ENCODE data around the gene FBXW9. TPM values are rescaled to one million over a fixed set of nuclear protein-coding genes. Genes with fewer than 3 reads are reported as not detected.
"Not testable (repeated sequence)": the region's sequence is repeated elsewhere in the genome, so short reads cannot be mapped to it uniquely, and the experiment has no call there.

FBXW9 gene
- total RNA-seq, 1 donor from 2014 or later = 3.8 TPM

DNA sequence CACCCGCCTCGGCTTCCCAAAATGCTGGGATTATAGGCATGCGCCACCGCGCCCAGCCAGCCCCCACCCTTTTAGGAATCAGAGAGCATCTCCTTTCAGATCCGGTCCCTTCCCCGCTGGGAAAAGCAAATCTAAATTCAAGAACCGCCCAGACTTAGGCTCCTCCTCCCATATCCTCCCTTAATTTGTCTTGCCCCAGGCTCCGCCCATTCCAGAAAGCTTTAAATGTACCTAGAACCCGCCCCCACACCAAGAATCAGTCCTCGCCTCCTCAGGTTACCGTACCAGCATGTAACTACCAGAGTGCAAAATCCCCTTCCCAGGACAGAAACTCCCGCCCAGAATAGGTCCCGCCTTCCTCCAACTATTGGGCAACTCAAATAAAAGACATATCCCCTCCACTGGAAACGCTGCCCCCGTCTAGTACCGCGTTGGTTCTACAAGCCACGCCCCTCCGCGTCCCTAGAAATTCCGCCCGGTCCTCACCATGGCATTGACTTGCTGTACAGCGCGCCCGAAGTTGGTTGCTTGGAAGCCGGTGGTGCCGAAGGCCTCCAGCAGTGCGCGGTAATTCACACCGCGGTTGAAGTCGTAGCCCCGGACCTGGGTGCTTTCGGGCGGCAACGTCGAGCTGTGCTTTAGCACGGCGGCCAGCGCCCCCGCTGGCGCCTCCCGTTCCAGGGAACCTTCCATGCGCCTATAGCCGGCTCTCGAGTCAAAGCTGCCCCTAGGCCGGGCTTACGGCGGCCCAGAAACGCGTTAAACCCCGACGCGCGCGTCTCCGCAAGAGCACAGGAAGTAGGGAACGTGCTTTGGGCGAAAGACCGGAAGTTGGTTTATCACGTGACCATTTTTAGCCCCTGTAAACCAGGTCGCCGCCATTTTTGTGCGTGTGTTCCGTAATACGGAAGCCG is 15.1 kb downstream of the FBXW9 start, which contains the start of gene DHPS:
Gene DHPS, minus strand, starts transcription at position 807 of the 914 bp plus-strand sequence. Its CDS starts 114 bp downstream, at position 693.
- DNase-seq (ENCODE audit: low read depth in 2 of 2) = peak; percentile 98

DNA sequence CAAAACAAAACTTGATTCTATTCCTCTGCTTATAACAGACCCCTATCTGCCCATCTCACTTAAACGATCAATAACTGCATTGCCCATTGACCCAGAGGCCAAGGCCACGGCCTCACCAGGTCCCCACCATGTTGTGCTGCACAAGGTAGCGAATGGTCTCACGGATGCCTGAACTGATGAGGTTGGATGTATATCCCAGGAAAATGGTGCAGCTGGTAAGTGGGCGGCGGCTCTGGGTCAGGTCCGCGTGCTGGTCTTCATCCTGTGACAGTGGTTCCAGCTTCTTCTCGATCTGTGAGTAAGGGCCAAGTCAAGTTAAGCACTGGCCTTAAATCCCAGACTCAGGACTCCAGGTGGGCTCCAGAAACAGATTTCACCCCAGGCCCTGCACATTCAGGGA is 16.4 kb downstream of the FBXW9 start:
- DNase-seq (ENCODE audit: low read depth in 2 of 2) = no peak

DNA sequence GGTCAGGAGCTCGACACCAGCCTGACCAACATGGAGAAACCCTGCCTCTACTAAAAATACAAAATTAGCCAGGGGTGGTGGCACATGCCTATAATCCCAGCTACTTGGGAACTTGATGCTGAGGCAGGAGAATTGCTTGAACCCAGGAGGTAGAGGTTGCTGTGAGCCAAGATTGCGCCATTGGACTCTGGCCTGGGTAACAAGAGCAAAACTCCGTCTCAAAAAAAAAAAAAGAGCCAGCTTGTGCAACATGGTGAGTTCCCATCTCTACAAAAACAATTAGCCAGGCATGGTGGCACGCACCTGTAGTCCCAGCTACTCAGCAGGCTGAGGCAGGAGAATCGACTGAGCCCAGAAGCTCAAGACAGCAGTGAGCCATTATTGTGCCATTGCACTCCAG is 18.4 kb downstream of the FBXW9 start:
- DNase-seq (ENCODE audit: low read depth in 2 of 2) = not testable (repeated sequence)

DNA sequence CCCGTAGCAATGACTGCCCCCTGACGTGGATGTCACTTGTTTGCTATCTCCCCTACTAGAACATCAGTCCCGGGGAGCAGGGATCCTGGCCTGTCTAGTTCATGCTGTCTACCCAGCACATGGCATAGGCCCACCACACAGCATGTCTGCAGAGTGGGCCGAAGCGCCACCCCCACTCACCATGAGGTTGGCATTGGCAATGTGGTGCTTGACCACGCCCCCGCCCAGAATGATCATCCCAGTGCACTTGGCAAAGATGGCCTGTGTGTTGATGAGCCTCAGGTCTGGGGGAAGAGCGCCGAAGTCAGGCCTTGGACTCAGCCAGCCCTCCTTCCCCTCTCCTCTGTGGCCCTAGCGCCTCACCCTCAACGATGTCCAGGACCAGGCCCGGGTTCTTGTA is 19.5 kb downstream of the FBXW9 start:
- DNase-seq (ENCODE audit: low read depth in 2 of 2) = no peak

DNA sequence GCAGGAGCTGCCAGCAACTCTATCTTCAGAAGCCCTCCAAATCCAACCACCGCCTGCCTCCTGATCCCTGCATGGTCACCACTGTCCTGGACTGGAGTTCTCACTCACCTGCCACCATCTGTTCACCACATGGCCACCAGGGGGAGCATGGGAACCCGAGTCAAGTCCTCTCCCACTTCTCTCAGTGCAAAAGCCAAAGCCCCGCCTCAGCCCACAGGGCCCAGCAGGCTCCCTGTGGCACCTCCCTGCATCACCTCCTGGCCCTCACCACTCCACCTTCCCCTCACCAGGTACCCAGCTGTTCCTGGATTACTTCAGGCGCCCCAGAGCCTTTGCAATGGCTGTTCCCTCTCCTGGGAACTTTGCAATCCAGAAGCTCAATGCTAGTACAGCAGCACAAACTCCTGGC is 20.0 kb downstream of the FBXW9 start:
- peak; percentile 71 to 85 for DNase-seq (ENCODE audit: low read depth in 2 of 2)

DNA sequence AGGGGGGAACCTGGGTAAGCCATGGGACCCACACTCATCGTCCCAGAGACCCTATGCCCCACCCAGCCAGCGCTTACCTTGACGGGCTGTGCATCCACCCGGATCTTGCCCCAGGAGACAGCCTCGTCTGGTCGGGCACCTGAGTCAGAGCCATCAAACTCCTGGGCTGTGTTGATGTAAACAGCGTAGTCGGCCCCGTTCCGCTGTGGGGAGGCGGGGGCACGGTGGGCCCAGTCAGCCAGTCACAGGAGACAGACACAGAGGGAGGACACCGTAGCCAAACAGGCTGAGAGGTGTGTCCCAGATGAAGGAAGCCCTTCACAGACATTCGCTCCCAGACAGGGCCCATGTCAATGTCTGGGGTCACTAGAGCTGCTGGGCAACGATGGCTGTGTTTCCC is 20.5 kb downstream of the FBXW9 start:
- DNase-seq (ENCODE audit: low read depth in 2 of 2) = no peak

DNA sequence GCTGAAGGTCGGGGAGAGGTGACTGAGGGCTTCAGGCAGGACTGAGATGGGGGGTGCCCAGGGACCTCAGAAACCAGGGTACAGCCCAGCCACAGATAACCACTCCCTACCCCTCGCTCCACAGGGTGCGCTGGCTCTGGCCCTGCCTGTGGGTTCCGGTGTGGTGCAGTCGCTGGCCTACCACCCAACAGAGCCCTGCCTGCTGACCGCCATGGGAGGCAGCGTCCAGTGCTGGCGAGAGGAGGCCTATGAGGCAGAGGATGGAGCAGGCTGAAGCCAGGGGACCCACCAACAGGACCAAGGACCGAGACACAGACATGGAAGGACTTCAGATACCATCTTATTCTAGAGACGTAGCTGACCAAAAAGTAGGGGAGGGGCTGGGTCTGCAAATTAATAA is 21.0 kb downstream of the FBXW9 start:
- DNase-seq (ENCODE audit: low read depth in 2 of 2) = no peak

DNA sequence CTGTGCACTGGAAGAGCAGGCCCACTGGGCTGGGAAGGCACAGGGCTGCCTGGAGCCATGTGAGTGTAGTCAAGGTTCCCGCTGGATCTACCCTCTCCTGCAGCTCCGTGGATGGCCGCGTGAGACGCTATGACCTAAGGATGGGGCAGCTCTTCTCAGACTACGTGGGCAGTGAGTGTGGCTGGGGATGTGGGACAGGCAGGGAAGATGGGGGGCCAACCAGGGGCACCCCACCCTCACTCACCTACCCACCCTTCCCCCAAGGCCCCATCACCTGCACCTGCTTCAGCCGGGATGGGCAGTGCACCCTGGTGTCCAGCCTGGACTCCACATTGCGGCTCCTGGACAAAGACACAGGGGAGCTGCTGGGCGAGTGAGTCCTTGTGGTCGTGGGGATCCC is 23.7 kb downstream of the FBXW9 start:
- DNase-seq (ENCODE audit: low read depth in 2 of 2) = no peak

DNA sequence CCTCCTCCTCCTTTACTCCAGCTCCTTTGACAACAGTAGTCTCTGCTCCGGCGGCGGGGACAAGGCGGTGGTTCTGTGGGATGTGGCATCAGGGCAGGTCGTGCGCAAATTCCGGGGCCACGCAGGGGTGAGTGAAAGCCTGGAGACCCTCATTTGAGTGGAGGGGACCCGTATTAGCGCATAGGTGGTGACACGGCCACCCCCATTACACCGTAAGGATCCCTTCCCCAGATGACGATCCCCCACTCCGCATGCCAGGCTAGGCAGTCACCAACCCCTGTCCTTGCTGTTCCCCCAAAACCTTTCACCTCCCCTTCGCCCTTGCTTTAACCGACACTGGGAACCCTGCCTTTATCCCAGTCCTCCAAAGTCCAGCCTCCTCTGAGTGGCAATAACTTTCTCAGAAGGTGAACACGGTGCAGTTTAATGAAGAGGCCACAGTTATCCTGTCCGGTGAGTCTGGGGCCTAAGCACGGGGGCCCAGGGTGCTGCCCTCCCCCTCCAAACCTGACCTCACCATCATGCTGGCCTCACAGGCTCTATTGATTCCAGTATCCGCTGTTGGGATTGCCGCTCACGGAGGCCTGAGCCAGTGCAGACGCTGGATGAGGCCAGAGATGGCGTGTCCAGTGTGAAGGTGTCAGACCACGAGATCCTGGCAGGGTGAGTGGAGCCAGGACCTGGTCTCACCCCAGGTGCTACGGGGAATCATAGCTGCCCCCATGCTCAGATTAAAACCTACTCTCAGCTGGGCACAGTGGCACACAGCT is 26.1 kb downstream of the FBXW9 start:
- no peak for DNase-seq (ENCODE audit: low read depth in 2 of 2)

DNA sequence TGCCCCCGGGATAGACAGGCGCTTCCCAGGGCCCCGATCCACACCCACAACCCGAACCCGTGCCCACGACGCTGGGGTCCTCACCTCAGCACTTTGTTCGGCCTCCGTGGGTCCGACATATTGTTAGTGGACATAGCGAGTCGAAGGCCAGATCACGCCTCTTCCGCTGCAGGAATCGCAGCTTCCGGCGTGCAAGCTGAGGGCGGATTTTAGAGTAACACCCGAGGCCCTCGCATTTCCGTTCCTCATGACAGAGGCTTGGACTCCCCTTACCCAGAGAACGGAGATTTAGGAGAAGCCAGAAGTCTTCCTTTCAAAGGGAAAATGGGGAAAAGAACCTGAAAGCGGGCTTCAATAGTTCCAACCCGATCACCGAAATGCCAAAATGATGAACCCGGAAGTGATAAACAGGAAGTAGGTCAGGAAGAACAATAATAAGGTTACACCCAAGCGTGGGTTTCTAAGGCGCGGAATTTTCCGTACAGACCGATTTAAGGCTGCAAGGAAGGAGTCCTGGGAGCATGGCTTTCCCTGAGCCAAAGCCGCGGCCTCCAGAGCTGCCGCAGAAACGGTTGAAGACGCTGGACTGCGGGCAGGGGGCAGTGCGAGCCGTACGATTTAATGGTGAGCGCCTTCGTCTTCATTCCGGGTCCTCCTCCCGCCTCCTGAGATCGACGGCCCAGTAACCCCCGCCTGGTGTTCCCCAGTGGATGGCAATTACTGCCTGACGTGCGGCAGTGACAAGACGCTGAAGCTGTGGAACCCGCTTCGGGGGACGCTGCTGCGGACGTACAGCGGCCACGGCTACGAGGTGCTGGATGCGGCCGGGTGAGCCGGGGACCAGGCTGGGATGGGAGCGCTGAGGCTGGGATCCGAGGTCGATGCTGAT is 26.9 kb downstream of the FBXW9 start:
- DNase-seq (ENCODE audit: low read depth in 2 of 2) = peak; percentile 90 to 91

DNA sequence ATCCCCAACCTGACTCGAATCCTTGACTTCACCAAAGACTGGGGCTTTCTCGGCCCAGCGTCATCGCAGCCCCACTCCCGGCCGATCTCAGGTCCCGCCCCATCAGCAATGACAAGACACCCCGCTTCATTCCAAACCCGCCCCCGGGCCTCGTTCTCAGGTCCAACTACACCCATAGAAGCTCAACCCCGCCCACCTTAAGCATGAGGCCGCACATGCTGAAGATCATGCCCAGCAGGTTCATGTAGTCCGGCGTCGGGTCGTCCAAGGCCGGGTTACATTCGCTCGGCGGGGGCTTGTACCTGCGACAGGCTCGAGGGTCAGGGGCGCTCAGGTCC is 27.5 kb downstream of the FBXW9 start:
- DNase-seq (ENCODE audit: low read depth in 2 of 2) = peak; percentile 69

DNA sequence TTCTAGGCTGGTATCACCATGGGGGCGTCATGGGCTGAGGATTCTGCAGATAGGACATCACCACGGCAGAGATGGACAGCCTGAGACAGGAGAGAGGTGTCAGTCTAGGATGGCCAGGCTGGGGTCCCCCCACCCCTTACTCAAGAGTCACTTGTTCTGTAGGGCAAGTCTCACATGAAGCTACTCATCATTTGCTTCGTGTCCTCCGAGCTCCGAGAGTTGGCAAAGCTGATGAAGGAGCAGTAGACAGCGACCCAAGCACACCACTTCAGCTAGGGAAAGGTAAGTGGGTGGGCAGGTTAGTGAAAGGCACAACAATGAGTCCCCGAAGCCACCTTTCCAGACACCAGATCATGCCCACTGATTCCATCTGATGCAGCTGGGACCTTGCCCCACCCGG is 28.1 kb downstream of the FBXW9 start:
- no peak for DNase-seq (ENCODE audit: low read depth in 2 of 2)

DNA sequence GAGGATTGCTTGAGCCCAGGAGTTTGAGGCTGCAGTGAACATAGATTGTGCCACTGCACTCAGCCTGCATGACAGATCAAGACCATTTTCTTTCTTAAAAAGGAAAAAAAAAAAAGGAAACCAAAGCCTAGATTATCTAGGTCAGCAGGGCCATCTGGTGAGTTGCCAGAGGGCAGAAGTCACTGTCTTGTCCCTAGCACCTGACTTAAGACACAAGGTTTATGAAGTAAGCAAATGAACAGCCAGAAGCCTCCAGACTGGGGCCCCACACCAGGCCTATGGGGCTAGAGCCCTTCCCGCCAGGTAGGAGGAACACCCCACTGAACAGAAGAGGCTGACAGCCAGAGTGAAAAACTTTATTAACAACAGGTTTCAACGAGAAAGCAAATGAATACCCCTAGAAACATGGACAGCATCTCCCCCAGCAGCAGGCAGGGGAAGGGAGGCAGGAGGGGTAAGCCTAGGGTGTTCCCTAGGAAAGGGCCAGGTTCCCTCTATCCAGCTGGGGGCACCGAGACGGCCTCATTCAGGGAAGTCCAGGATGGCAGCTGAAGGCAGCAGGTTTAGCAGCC is 28.6 kb downstream of the FBXW9 start:
- DNase-seq (ENCODE audit: low read depth in 2 of 2) = no peak

DNA sequence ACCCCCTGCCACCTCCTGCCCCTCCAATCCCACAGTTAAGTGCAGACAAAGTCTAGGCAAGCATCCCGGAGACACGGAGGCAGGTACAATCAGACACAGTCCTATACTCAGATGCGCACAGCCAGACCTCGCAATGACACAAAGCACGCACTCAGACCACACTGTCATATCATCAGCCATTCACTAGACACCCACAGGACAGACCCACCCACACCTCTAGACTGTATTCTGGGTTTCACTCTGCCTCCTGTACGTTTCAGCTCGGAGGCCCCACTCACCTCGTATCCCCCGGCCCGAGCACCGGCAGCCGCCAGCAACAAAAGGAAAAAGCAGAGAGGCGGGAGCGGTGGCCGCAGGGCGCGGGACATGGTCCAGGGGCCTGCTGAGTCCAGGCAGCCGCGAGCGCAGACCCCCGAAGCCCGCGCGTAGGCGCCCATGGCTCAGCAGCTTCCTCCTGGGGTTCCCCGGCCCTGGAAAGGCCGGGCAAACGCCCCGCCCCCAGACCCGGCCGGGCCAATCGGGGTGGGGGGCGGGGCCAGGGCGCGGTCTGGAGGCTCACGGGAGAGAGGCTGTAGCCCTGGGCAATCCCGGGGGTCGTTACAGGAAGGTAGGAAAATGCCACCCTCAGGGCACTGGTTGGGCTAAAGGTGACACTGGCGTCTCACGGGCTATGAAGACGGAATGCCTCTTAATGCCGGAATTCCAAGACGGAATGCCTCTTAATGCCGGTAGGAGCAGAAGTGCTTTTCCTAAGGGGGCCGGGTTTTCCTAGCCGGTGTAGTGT is 30.0 kb downstream of the FBXW9 start, which contains the start of the genes MAN2B1 and WDR83:
Gene MAN2B1, minus strand, starts transcription at position 478 of the 784 bp plus-strand sequence. Its CDS starts 41 bp downstream, at position 437.
Gene WDR83, plus strand, starts transcription at position 543 of the 784 bp plus-strand sequence. CDS start 2,984 bp downstream, outside the sequence.
- peak; percentile 70 to 76 for DNase-seq (ENCODE audit: low read depth in 2 of 2)

DNA sequence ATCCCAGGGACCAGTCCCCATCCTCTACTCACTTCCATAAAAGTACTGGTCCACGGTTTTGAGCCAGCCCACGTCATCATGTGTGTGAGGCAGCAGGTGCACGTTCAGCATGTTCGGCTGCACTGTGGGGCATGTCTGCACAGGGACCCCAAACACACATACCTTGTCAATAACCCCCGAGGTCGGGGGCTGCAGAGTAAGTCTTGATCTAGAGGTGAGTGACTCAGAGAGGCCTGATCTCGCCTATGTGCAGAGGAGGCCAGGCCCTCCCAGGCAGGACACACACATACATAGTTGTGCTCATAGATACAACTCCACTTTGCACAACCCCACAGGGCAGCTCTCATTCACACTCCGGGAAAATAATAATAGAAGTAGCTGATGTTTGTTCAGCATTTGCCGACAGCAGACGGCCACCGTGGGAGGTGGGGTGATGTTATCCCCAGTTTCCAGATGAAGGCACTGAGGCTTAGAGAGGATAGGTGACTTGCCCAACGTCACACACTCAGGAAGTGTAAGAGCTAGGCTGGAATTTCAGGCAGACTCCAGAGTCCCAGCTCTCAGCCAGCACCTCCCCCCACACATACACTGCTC is 30.7 kb downstream of the FBXW9 start:
- DNase-seq (ENCODE audit: low read depth in 2 of 2) = no peak

DNA sequence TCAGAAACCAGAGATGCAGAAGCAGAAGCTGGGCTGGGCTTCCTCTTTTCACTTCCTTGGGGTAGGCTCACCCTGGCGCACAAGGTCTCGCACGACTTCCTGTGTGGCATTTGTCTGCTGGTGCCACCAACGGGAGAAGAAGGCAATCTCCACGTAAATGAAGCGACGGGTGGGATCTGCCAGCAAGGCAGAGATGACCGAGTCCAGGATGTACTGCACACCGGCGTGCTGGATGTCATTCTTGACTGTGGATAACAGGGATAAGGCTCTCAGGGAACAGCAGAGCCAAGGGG is 31.2 kb downstream of the FBXW9 start:
- DNase-seq (ENCODE audit: low read depth in 2 of 2) = no peak

DNA sequence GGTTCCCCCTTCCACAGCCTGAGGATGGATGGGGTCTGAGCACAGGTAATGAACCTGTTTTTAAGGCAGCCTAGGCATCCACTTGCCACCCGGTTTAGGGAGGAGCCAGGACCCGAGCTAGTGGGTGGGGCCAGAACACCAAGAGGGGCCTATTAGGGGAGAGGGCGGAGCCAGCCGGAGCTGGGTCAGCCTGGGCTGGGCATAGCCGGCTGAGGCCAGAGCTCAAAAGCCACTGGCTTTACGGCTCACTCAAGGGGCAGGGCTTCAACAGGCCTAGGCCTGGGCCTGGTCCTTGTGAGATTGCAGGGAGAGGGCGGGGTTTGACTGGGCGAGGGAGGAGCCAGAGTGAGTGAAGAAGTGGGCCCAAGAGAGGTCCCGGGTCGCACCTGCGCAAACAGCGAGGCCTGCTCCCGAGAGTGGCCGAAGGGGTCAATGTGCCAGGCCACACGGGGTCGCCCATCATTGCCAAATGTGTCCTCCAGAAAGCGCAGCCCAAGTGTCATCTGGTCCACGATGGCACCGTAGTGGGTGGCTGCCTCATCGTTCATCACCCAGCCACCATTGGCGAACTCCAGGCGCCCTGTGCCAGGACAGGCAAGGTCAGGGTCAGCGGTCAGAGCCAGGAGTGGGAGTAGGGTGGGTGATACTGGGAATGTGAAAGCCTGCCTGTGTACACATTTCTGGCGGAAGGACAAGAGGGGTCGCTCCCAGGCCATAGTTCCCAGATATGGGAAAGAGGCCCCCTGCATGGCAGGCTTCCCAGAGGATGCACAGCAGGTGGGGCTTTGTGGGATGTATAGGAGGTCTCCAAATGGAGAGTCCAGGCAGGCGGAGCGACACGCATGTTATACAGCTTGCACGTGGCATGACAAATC is 31.8 kb downstream of the FBXW9 start:
- DNase-seq (ENCODE audit: low read depth in 2 of 2) = no peak

DNA sequence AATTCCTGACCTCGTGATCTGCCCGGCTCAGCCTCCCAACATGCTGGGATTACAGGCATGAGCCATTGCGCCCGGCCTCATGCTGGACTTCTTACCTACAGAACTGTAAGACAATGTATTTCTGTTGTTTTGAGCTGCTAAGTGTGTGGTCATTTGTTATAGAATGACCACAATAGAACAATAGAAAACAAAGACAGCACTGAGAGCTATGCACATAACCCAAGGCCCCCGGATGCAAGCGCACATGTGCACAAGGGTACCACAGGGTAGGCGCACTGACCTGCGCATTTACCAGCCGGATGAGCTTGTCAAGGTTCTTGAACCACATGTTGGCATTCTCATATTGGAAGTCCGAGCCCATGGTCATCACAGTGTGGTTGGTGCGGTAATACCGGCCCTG is 35.5 kb downstream of the FBXW9 start:
- no peak for DNase-seq (ENCODE audit: low read depth in 2 of 2)

DNA sequence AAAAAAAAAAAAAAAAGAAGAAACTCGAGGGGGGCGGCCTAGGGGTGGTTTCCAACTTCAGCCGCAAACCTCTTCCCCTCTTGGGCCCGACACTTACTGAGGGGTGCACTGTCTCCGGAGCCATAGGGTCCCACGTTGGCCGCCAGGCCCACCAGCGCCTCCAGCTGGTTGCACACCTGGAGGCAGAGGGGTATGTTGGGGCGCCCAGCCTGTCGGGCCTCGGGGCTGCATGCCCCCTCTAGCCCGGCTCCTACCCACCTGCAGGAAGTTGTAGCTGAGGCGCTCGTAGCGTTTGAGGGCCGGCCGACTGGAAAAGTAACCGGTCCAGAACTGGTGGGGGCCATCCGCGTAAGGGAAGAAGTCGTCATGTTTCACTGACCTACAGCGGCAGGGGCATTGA is 38.5 kb downstream of the FBXW9 start:
- no peak for DNase-seq (ENCODE audit: low read depth in 2 of 2)
